ENCODE results near the gene ARTN.
A peak's percentile ranks its signal among the peaks of the same experiment; 100 is the strongest.

Gene ARTN

GRCh38 chr1:43973981-43974442 is 40.4 kb downstream of the ARTN start:
- DNase-seq = no peak

- peak; percentile 85 to 94 for DNase-seq
These were observed 41.0 kb downstream of the ARTN start, which contains the start of gene ATP6V0B for GRCh38 chr1:43974443-43975248. Gene ATP6V0B (plus strand): TSS chr1:43974960. CDS start chr1:43975041, 81 bp downstream.

- no peak for DNase-seq
These were observed 41.8 kb downstream of the ARTN start for GRCh38 chr1:43975249-43975961.

- no peak for DNase-seq
These were observed 42.4 kb downstream of the ARTN start for GRCh38 chr1:43976045-43976444.

GRCh38 chr1:43976890-43977289 is 43.3 kb downstream of the ARTN start:
- no peak for DNase-seq

GRCh38 chr1:43977376-43978263 is 44.0 kb downstream of the ARTN start:
- DNase-seq = no peak

- DNase-seq = no peak
These were observed 44.6 kb downstream of the ARTN start for GRCh38 chr1:43978264-43978550.

- DNase-seq = peak in 1 of 2 experiments; percentile 41
These were observed 45.1 kb downstream of the ARTN start, which contains the start of gene B4GALT2 for GRCh38 chr1:43978551-43979260. Gene B4GALT2 (plus strand): TSS chr1:43979210. CDS start chr1:43981161, 1,951 bp downstream.

- no peak for DNase-seq
These were observed 45.6 kb downstream of the ARTN start for GRCh38 chr1:43979261-43979527.

GRCh38 chr1:43979528-43980254 is 46.1 kb downstream of the ARTN start:
- peak in 1 of 2 experiments; percentile 35 for DNase-seq

GRCh38 chr1:43980255-43981134 is 46.9 kb downstream of the ARTN start:
- no peak for DNase-seq

GRCh38 chr1:43981135-43981491 is 47.5 kb downstream of the ARTN start:
- no peak for DNase-seq

- no peak for DNase-seq
These were observed 48.0 kb downstream of the ARTN start for GRCh38 chr1:43981636-43982035.

- no peak for DNase-seq
These were observed 48.6 kb downstream of the ARTN start for GRCh38 chr1:43982241-43982640.

GRCh38 chr1:43982808-43983207 is 49.2 kb downstream of the ARTN start:
- DNase-seq = no peak

- no peak for DNase-seq
These were observed 49.8 kb downstream of the ARTN start for GRCh38 chr1:43983253-43983899.

GRCh38 chr1:43984855-43985254 is 51.3 kb downstream of the ARTN start:
- no peak for DNase-seq

GRCh38 chr1:43985984-43986595 is 52.5 kb downstream of the ARTN start:
- DNase-seq = no peak

GRCh38 chr1:43986712-43987111 is 53.1 kb downstream of the ARTN start:
- no peak for DNase-seq

Data from NCI-H524 (cell line).